Measurements from ENCODE around the gene F2RL2. TPM values are rescaled to one million over a fixed set of nuclear protein-coding genes. Genes with fewer than 3 reads are reported as not detected.

Gene F2RL2
- total and polyA plus RNA-seq, 4 experiments from 2014 or later, result 0.50 to 1.00 TPM; not detected in 2

DNA sequence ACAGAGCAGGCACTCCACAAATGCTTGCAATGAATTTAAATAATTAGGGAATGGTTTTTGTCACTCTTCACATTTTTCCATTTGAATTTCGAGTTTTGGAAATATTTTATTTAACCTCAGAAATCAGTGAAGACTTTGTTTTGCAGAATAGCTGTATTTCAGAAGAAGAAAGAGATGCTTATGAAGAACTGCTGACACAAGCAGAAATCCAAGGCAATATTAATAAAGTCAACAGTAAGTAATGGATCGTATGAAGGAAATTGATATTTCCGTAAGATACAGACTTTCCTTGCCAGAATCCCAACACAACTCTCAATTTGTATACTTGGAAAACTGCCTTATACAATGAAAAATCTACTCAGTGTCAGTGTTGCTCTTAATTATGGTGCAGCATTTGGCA is 30.5 kb downstream of the F2RL2 start:
- H3K36me3 ChIP-seq (ENCODE audit: insufficient read depth, low read length), result peaks cover 43% of the 10 kb centered on the region
- no peaks in the 10 kb centered on the region for H3K27me3 ChIP-seq (ENCODE audit: insufficient read depth, low read length)
- no peak for DNase-seq
- Mint-ChIP-seq H3K4me1 (peaks cover 0 to 7% (median 0%) of the 10 kb centered on the region in 4 donors), H3K4me3 (no peak overlapping the region), H3K36me3 (peaks cover 58 to 78% of the 10 kb centered on the region in 2 donors), H3K27me3 (no peaks in the 10 kb centered on the region), H3K9me3 (no peaks in the 10 kb centered on the region), H3K27ac (peak overlapping the region in 2 of 7 donors; percentile 31 to 33)
- H3K4me3 ChIP-seq (ENCODE audit: low read length in 2 of 2), result no peak overlapping the region
- CTCF ChIA-PET (ENCODE audit: partially characterized antibody), result interaction anchor here (1.0 to 1.4 kb wide), 2 partner anchors 10 to 181 kb away, joined by 3 to 4 read pairs; no protein-coding TSS in a partner anchor
- H3K9me3 ChIP-seq (ENCODE audit: control insufficient read depth in 1 of 2, low read length in 2 of 2), result no peaks in the 10 kb centered on the region
- POLR2A ChIA-PET (ENCODE audit: partially characterized antibody), result no interaction called here
- H3K4me1 ChIP-seq (ENCODE audit: insufficient read depth, low read length), result no peaks in the 10 kb centered on the region
- intact Hi-C loops (cut with micrococcal nuclease), result no loop called here
- H3K27ac ChIP-seq (ENCODE audit: low read depth, low read length), result no peak overlapping the region

- H3K27me3 Mint-ChIP-seq, result no peaks in the 10 kb centered on the region
- peaks cover 46 to 67% of the 10 kb centered on the region in 2 donors for H3K36me3 Mint-ChIP-seq
- Histone ChIP-seq H3K27me3 (ENCODE audit: insufficient read depth, low read length) (no peaks in the 10 kb centered on the region), H3K4me1 (ENCODE audit: insufficient read depth, low read length) (no peaks in the 10 kb centered on the region), H3K9me3 (ENCODE audit: control insufficient read depth in 1 of 2, low read length in 2 of 2) (no peaks in the 10 kb centered on the region), H3K36me3 (ENCODE audit: insufficient read depth, low read length) (peaks cover 30% of the 10 kb centered on the region), H3K27ac (ENCODE audit: low read depth, low read length) (no peak overlapping the region), H3K4me3 (ENCODE audit: low read length in 2 of 2) (no peak overlapping the region)
- peaks cover 0 to 7% (median 0%) of the 10 kb centered on the region in 4 donors for H3K4me1 Mint-ChIP-seq
- DNase-seq, result no peak
- CTCF ChIA-PET (ENCODE audit: partially characterized antibody), result interaction anchor here (1.0 to 1.3 kb wide), 3 partner anchors 9 kb away, joined by 3 to 5 read pairs (median 3); no protein-coding TSS in a partner anchor
- H3K9me3 Mint-ChIP-seq, result no peaks in the 10 kb centered on the region
- intact Hi-C loops (cut with micrococcal nuclease), result no loop called here
- no peak overlapping the region for H3K4me3 Mint-ChIP-seq
- POLR2A ChIA-PET (ENCODE audit: partially characterized antibody), result no interaction called here
- H3K27ac Mint-ChIP-seq, result peak overlapping the region in 3 of 7 donors; percentile 17 to 75 (median 72)
Observed at GRCh38 chr5:76591366-76591765, 31.8 kb downstream of the F2RL2 start.

DNA sequence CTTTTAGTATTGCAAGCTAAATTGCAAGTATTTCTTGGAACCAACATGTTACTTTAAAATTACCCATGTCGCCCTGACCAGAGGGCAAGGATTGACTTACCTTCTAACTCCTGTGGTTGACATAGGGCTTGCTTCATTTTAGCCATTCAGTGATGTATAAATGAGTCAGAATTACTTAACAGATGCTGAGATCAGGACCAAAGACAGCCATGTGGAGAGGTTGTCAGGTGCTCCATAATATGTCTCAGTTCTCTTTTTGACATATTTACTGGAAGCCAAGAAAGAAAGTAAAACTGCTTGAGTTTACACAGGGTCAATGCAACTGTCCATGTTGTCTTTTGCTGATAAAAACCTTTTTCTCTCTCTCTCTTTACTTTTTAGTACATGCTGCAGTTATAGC is 33.2 kb downstream of the F2RL2 start:
- ChIA-PET CTCF (ENCODE audit: partially characterized antibody) (no interaction called here), POLR2A (ENCODE audit: partially characterized antibody) (no interaction called here)
- peaks cover 0 to 9% (median 0%) of the 10 kb centered on the region in 4 donors for H3K4me1 Mint-ChIP-seq

DNA sequence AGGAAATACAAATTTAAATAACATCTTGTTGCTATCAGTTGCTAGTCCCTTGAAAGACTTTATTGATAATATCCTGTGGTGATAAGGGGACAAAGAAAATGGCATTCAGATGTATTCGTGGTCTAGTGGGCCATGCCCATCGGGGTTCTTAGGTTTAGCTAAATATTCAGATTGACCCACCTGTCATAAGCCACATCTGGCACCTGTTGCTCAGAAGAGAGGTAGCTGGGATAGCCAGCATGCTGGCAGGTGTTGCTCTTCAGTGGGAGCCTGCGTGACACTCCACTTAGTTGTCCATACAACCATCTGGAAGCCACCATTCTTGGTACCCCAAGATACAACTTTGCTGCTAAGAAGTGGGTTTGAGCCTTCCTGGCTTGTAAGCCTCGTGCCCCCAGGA is 36.7 kb downstream of the F2RL2 start:
- no peak for DNase-seq
- ChIA-PET POLR2A (ENCODE audit: partially characterized antibody) (interaction anchor here (0.9 to 1.3 kb wide), 2 partner anchors 9 to 869 kb away, joined by 3 to 4 read pairs; partner anchors contain the start of gene POC5), CTCF (ENCODE audit: partially characterized antibody) (interaction anchor here (0.8 to 2.7 kb wide), 4 partner anchors 14 to 330 kb away, joined by 3 to 10 read pairs (median 4); partner anchors contain the start of gene IQGAP2)
- Histone ChIP-seq H3K36me3 (ENCODE audit: insufficient read depth, low read length) (peaks cover 10% of the 10 kb centered on the region), H3K27ac (ENCODE audit: low read depth, low read length) (no peak overlapping the region), H3K4me3 (ENCODE audit: low read length in 2 of 2) (no peak overlapping the region), H3K4me1 (ENCODE audit: insufficient read depth, low read length) (peaks cover 11% of the 10 kb centered on the region), H3K27me3 (ENCODE audit: insufficient read depth, low read length) (no peaks in the 10 kb centered on the region), H3K9me3 (ENCODE audit: control insufficient read depth in 1 of 2, low read length in 2 of 2) (no peaks in the 10 kb centered on the region)
- H3K4me1 Mint-ChIP-seq, result peaks cover 4 to 17% (median 8%) of the 10 kb centered on the region in 4 donors
- H3K36me3 Mint-ChIP-seq, result peaks cover 23 to 41% of the 10 kb centered on the region in 2 donors
- H3K4me3 Mint-ChIP-seq, result no peak overlapping the region
- intact Hi-C loops (cut with micrococcal nuclease), result no loop called here
- peak overlapping the region in 2 of 7 donors; percentile 3 to 29 for H3K27ac Mint-ChIP-seq
- H3K9me3 Mint-ChIP-seq, result no peaks in the 10 kb centered on the region
- H3K27me3 Mint-ChIP-seq, result no peaks in the 10 kb centered on the region

More for the DNA sequence above, 33.2 kb downstream of the F2RL2 start:
- H3K27ac Mint-ChIP-seq, result no peak overlapping the region
- H3K4me1 ChIP-seq (ENCODE audit: insufficient read depth, low read length), result no peaks in the 10 kb centered on the region
- H3K36me3 Mint-ChIP-seq, result peaks cover 40 to 63% of the 10 kb centered on the region in 2 donors
- no peak overlapping the region for H3K4me3 Mint-ChIP-seq
- no peak overlapping the region for H3K27ac ChIP-seq (ENCODE audit: low read depth, low read length)
- peaks cover 27% of the 10 kb centered on the region for H3K36me3 ChIP-seq (ENCODE audit: insufficient read depth, low read length)
- H3K27me3 ChIP-seq (ENCODE audit: insufficient read depth, low read length), result no peaks in the 10 kb centered on the region
- no peak for DNase-seq
- intact Hi-C loops (cut with micrococcal nuclease), result no loop called here
- no peaks in the 10 kb centered on the region for H3K27me3 Mint-ChIP-seq
- H3K9me3 ChIP-seq (ENCODE audit: control insufficient read depth in 1 of 2, low read length in 2 of 2), result no peaks in the 10 kb centered on the region
- H3K4me3 ChIP-seq (ENCODE audit: low read length in 2 of 2), result no peak overlapping the region
- no peaks in the 10 kb centered on the region for H3K9me3 Mint-ChIP-seq

DNA sequence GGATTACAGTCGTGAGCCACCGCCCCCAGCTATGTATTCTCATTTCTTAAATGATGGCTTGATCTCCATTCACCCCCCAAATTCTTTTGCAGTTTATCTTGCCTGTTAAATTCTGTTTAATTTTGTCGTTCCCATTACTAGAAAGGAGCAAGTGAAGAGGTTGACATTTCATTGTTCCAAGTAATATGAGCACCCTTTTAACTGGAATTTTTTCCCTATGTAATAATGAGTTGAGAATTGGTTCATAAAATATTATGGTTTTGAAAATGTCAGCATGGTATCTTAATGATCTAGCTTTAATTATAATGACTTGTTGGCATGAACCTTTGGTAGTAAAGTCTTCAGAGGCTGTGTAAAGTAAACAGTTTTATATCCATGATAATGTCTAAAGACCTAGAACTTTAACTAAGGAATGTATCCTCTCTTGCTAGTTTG is 37.4 kb downstream of the F2RL2 start:
- H3K4me1 ChIP-seq (ENCODE audit: insufficient read depth, low read length), result peaks cover 14% of the 10 kb centered on the region
- Mint-ChIP-seq H3K4me3 (no peak overlapping the region), H3K27me3 (no peaks in the 10 kb centered on the region), H3K36me3 (peaks cover 18 to 39% of the 10 kb centered on the region in 2 donors), H3K27ac (peak overlapping the region in 3 of 7 donors; percentile 53 to 68 (median 65)), H3K9me3 (no peaks in the 10 kb centered on the region), H3K4me1 (peaks cover 8 to 24% (median 12%) of the 10 kb centered on the region in 4 donors)
- H3K9me3 ChIP-seq (ENCODE audit: control insufficient read depth in 1 of 2, low read length in 2 of 2), result no peaks in the 10 kb centered on the region
- DNase-seq, result no peak
- H3K4me3 ChIP-seq (ENCODE audit: low read length in 2 of 2), result no peak overlapping the region
- CTCF ChIA-PET (ENCODE audit: partially characterized antibody), result interaction anchor here (0.8 to 2.7 kb wide), 3 partner anchors 183 to 329 kb away, joined by 3 to 10 read pairs (median 3); partner anchors contain the start of gene IQGAP2
- H3K36me3 ChIP-seq (ENCODE audit: insufficient read depth, low read length), result peaks cover 5% of the 10 kb centered on the region
- H3K27me3 ChIP-seq (ENCODE audit: insufficient read depth, low read length), result no peaks in the 10 kb centered on the region
- POLR2A ChIA-PET (ENCODE audit: partially characterized antibody), result interaction anchor here (1.3 kb wide), 1 partner anchor 869 kb away, joined by 3 read pairs; the partner anchor contains the start of gene POC5
- no peak overlapping the region for H3K27ac ChIP-seq (ENCODE audit: low read depth, low read length)
- intact Hi-C loops (cut with micrococcal nuclease), result no loop called here

DNA sequence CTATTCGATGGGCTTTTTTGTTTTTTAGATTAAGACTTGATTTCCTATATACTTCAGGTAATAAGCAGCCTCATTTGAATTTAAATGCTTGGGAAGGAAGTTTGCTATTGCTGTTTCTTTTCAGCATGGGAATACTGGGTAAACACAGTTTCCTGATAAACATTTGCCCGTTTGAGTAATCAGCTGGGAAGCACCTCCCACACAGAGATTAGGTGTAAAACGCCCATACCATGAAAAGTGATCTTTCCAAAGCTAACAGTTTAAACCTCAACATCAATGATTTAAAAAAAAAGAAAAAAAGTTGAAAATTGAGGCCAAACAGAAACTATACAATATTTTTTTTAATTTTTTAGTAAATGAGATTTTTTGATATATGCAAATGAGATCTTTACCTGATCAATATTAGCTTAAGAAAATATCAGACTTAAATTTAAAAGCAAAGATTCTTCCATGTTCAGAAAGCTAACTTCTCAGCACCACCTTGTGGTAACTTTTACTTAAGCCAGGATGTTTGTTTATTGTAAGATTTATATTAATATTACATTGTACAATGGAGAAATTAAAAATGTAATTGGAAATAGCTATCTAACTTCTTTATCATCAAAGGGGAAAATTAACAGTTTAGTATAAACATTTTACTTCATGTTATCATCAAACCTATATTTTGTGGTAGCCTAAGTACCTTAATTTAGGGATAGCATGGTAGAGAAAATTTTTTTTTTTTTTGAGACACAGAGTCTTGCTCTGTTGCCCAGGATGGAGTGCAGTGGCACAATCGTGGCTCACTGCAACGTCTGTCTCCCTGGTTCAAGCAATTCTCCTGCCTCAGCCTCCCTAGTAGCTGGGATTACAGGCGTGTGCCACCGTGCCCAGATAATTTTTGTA is 39.8 kb downstream of the F2RL2 start:
- POLR2A ChIA-PET (ENCODE audit: partially characterized antibody), result interaction anchor here (0.6 to 4.6 kb wide), 4 partner anchors 17 to 349 kb away, joined by 3 to 35 read pairs (median 9); partner anchors contain the start of gene IQGAP2
- Histone ChIP-seq H3K4me3 (ENCODE audit: low read length in 2 of 2) (no peak overlapping the region), H3K27ac (ENCODE audit: low read depth, low read length) (no peak overlapping the region), H3K36me3 (ENCODE audit: insufficient read depth, low read length) (peaks cover 5% of the 10 kb centered on the region), H3K27me3 (ENCODE audit: insufficient read depth, low read length) (no peaks in the 10 kb centered on the region), H3K4me1 (ENCODE audit: insufficient read depth, low read length) (peaks cover 14% of the 10 kb centered on the region), H3K9me3 (ENCODE audit: control insufficient read depth in 1 of 2, low read length in 2 of 2) (no peaks in the 10 kb centered on the region)
- peak in 4 of 5 donors; percentile 19 to 35 (median 26) for DNase-seq
- Mint-ChIP-seq H3K36me3 (peaks cover 10 to 30% of the 10 kb centered on the region in 2 donors), H3K4me3 (no peak overlapping the region), H3K27me3 (no peaks in the 10 kb centered on the region), H3K9me3 (no peaks in the 10 kb centered on the region), H3K4me1 (peaks cover 8 to 29% (median 14%) of the 10 kb centered on the region in 4 donors), H3K27ac (peak overlapping the region in 3 of 7 donors; percentile 17 to 76 (median 17))
- intact Hi-C loops (cut with micrococcal nuclease), result loop anchor here (1.0 to 5.0 kb wide), 5 partner anchors 36 to 511 kb away; no protein-coding TSS in a partner anchor
- CTCF ChIA-PET (ENCODE audit: partially characterized antibody), result interaction anchor here (0.8 to 5.0 kb wide), 36 partner anchors 8 to 509 kb away, joined by 3 to 63 read pairs (median 6); partner anchors contain the start of gene IQGAP2

All from CD4-positive, alpha-beta memory T cell (primary cell).